ENCODE data around the gene SLF2. TPM values are rescaled to one million over a fixed set of nuclear protein-coding genes. Genes with fewer than 3 reads are reported as not detected.

The SLF2 gene
- total and polyA plus RNA-seq, 4 donors = 34.1 to 64.2 (median 41.9) TPM

DNA sequence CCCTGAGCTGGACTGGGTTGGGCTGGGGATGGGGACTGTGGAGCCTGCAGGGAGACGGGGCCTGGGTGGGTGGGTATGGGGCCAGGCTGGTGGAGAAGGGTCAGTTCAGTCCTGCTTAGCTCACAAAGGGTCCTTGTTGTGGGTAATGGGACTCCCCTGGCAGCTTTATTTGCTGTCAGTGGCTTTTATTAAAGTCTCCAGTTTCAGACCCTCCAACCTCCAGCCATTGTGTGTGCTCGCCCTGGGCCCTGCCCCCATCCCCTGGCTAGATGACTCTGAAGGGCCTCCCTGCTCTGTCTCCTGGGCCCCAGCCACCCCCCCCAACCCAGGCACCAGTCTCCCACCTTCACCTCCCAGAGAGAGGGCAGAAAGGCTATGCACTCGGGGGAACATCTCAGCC lies 44.4 kb upstream of the SLF2 start:
- Histone ChIP-seq H3K27me3 (ENCODE audit: control insufficient read depth, insufficient read depth, low read length) (peaks cover 16% of the 10 kb centered on the region), H3K36me3 (ENCODE audit: control insufficient read depth, insufficient read depth, low read length) (no peaks in the 10 kb centered on the region), H3K4me3 (ENCODE audit: low read depth, low read length) (no peak overlapping the region), H3K27ac (ENCODE audit: low read depth, low read length) (no peak overlapping the region), H3K9me3 (ENCODE audit: control insufficient read depth, insufficient read depth, low read length) (no peaks in the 10 kb centered on the region), H3K4me1 (ENCODE audit: control insufficient read depth, insufficient read depth, low read length) (peaks cover 42% of the 10 kb centered on the region)
- WGBS (ENCODE audit: insufficient coverage) = 59% methylated on average over 2 of the region's 3 CpGs
- DNase-seq (ENCODE audit: low read depth in 4 of 6, low spot score in 6 of 6) = no peak

DNA sequence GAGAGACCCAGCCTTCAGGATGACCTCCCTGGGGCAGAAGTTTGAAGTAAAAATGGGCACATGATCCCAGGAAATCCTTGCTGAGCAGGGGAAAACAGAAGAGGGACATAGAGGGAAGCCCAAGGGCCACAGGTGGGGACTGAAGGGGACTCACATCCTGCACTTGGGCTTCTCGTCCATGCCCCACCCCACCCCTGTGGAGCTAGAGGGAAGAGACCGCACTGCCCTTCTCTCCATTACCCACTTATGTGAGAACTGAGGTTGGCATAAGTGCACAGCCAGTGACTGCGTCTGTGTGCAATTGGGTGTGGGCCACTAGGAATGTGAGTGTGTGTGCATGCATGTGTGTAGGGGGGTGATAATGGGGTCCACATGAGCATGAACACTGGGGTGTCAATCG lies 43.4 kb upstream of the SLF2 start:
- Histone ChIP-seq H3K36me3 (ENCODE audit: control insufficient read depth, insufficient read depth, low read length) (no peaks in the 10 kb centered on the region), H3K4me1 (ENCODE audit: control insufficient read depth, insufficient read depth, low read length) (peaks cover 41% of the 10 kb centered on the region), H3K27ac (ENCODE audit: low read depth, low read length) (no peak overlapping the region), H3K27me3 (ENCODE audit: control insufficient read depth, insufficient read depth, low read length) (peaks cover 16% of the 10 kb centered on the region), H3K4me3 (ENCODE audit: low read depth, low read length) (no peak overlapping the region), H3K9me3 (ENCODE audit: control insufficient read depth, insufficient read depth, low read length) (no peaks in the 10 kb centered on the region)
- DNase-seq (ENCODE audit: low read depth in 4 of 6, low spot score in 6 of 6) = no peak
- WGBS (ENCODE audit: insufficient coverage) = 95% methylated on average over 2 of the region's 4 CpGs

DNA sequence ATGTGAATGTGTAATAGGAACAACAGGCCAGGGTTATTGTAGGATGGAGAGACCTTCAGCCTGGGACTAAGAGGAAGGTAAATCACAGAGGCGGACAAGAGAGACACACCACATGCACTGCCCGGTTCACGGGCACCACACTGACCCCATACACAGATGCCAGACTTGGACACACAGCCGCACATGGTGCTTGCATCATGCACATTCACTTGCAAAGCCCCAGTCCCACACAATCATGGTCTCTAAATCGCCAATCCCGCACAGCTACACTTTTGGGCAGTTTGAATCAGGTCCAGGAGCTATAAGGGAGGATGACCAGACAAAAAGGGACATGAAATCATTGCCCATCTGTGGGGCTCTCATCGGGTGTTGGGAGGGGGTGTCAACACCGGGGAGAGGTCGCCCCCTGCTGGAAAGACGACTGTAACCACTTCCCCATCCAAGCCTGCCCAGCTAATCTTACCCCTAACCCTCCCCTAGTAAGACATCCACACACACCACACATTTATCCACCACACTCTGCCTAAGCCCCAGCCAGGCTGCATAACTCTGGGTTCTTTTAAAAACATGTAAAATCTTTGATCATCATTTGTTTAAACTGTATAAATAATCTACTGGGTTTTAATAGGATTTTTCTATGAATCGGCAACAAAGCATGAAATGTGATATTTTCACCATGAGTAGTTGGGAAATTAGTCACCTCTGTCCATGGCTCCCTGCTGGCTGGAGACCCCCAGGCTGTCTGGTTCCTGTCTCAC lies 40.5 kb upstream of the SLF2 start:
- 33% methylated on average over 5 of the region's 11 CpGs for WGBS (ENCODE audit: insufficient coverage)
- Histone ChIP-seq H3K27me3 (ENCODE audit: control insufficient read depth, insufficient read depth, low read length) (peaks cover 6% of the 10 kb centered on the region), H3K9me3 (ENCODE audit: control insufficient read depth, insufficient read depth, low read length) (no peaks in the 10 kb centered on the region), H3K4me3 (ENCODE audit: low read depth, low read length) (no peak overlapping the region), H3K36me3 (ENCODE audit: control insufficient read depth, insufficient read depth, low read length) (no peaks in the 10 kb centered on the region), H3K27ac (ENCODE audit: low read depth, low read length) (no peak overlapping the region), H3K4me1 (ENCODE audit: control insufficient read depth, insufficient read depth, low read length) (peaks cover 19% of the 10 kb centered on the region)
- DNase-seq (ENCODE audit: low read depth in 4 of 6, low spot score in 6 of 6) = peak in 2 of 6 donors; percentile 55 to 86

DNA sequence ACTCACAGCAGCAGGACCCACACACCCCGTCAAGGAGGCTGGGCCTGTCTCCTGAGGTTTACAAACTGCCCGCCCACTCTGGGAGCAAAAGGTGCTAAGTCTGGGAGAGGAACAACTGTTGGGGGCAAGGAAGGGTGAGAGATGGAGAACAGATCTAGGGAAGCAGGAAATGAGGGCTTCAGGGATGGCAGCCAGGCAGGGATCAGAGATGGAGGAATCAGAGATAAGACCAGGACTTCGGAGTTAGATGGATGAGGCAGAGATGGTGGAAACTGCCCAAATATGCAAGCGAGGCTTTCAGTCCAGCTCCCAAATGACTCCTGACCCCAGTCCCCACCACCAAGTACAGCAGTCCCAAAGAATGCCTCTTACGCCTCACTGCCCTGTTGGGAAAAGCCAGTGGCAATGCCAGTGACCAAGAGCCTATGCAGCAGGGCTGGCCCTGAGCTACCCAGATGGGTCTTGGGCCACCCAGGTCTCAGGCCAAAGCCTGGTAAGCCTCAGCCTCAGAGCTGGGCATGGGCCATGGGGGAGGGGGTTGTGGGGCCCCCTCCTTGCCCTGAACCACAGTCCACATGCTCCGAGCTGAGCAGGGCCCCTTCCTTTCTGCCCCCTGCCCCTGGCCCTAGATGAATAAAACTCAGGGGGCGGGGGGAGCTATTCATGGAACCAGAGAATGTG lies 39.5 kb upstream of the SLF2 start:
- Histone ChIP-seq H3K4me3 (ENCODE audit: low read depth, low read length) (no peak overlapping the region), H3K4me1 (ENCODE audit: control insufficient read depth, insufficient read depth, low read length) (peaks cover 20% of the 10 kb centered on the region), H3K36me3 (ENCODE audit: control insufficient read depth, insufficient read depth, low read length) (no peaks in the 10 kb centered on the region), H3K27me3 (ENCODE audit: control insufficient read depth, insufficient read depth, low read length) (peaks cover 2% of the 10 kb centered on the region), H3K9me3 (ENCODE audit: control insufficient read depth, insufficient read depth, low read length) (no peaks in the 10 kb centered on the region), H3K27ac (ENCODE audit: low read depth, low read length) (no peak overlapping the region)
- DNase-seq (ENCODE audit: low read depth in 4 of 6, low spot score in 6 of 6) = no peak
- WGBS (ENCODE audit: insufficient coverage) = 62% methylated on average over 3 of the region's 7 CpGs

DNA sequence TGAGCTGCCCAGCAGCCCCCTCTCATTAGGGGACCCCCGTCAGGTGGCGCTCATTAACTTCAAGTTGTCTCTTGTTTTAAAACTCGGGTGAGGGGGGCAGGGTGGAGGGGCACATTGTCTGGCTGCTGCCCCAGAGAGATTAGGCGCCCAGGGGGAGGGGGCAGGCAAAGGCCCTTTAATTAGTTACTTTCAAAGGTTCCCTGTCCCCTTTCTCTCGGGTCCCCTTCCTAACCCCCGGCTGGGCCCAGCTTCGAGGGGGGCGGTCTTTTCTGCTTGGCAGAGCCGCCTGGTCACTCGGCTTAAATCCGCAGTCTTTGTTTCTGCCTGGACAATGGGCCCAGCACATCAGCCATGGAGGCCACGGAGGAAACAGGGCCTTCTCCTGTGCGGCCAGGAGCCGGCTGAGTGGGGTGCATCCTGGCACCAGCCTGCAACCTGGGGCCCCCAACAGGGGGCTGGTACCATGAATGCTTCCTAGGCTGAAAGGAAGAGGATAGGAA lies 38.9 kb upstream of the SLF2 start:
- Histone ChIP-seq H3K4me3 (ENCODE audit: low read depth, low read length) (no peak overlapping the region), H3K9me3 (ENCODE audit: control insufficient read depth, insufficient read depth, low read length) (no peaks in the 10 kb centered on the region), H3K4me1 (ENCODE audit: control insufficient read depth, insufficient read depth, low read length) (peaks cover 21% of the 10 kb centered on the region), H3K27me3 (ENCODE audit: control insufficient read depth, insufficient read depth, low read length) (peaks cover 2% of the 10 kb centered on the region), H3K36me3 (ENCODE audit: control insufficient read depth, insufficient read depth, low read length) (no peaks in the 10 kb centered on the region), H3K27ac (ENCODE audit: low read depth, low read length) (no peak overlapping the region)
- peak in 1 of 6 donors; percentile 28 for DNase-seq (ENCODE audit: low read depth in 4 of 6, low spot score in 6 of 6)
- WGBS (ENCODE audit: insufficient coverage) = 32% methylated on average over 11 of the region's 14 CpGs

DNA sequence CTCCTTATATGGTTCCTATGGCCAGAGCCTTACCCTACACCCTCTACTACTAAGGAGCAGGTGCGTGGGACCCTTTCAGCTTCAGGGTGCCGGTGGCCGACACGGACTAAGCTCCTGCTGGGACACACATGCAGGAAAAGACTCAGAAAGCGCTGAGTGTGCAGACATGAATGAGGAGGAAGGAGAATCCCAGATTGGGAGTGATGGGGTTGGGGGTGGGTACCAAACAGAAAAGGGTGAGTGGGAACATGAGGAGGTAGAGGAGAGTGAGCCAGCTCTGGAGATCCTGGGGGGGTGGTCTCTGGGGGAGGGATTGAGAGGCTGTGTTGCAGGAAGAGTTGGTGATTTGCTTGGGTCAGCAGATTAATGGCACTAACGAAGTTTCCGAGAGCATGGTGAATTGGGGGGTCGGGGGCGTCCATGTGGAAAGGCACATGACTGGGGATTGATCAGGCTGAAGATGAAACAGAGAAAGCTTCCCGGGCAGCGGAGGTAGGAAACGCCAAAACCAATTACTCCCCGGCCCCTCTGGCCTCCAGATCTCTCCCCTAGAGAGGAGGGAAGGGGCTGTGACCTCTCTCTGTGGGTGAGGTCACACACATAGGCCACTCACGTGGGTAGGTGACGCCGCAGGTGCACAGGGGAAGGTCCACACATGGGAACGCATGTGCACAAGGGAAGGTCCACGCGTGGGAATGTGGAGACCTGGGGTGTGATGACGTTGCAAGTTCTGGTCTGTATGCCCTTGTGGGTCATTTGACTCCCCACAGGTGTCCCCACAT lies 37.9 kb upstream of the SLF2 start:
- H3K4me3 ChIP-seq (ENCODE audit: low read depth, low read length) = no peak overlapping the region
- H3K27me3 ChIP-seq (ENCODE audit: control insufficient read depth, insufficient read depth, low read length) = peaks cover 2% of the 10 kb centered on the region
- DNase-seq (ENCODE audit: low read depth in 4 of 6, low spot score in 6 of 6) = no peak
- no peaks in the 10 kb centered on the region for H3K36me3 ChIP-seq (ENCODE audit: control insufficient read depth, insufficient read depth, low read length)
- peaks cover 25% of the 10 kb centered on the region for H3K4me1 ChIP-seq (ENCODE audit: control insufficient read depth, insufficient read depth, low read length)
- WGBS (ENCODE audit: insufficient coverage) = 68% methylated on average over 16 of the region's 20 CpGs
- no peaks in the 10 kb centered on the region for H3K9me3 ChIP-seq (ENCODE audit: control insufficient read depth, insufficient read depth, low read length)
- no peak overlapping the region for H3K27ac ChIP-seq (ENCODE audit: low read depth, low read length)

DNA sequence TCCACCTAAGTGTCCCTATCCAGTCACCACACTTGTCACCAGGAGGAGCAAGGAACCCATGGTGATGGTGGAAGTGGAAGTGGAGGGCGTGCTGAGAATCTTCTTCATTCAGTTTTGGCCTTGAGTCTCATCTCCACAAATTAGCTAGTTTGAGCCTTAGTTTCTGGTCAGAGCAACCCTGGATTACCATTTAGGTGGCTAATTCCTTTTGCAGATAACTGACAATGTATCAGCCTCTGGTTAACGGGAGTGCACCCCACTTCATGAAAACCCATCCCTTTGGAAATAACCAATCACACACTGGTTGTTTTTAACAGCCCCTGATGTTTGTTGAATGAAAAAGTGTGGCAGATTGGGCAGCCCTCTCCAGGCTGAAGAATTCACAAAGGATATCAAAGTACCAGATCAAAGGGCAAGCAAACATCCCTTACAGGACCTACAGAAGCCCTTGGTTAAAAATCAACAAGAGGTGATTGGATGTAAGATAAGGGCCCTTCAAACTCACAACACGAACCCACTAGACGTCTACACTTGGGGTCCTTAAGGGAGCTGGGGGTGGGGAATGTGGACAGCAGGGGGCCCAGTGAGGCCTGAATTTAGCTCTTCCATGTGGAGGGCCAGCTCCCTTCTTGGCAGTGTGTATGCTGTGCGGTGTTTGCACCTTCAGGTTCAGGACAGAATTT lies 37.1 kb upstream of the SLF2 start:
- WGBS (ENCODE audit: insufficient coverage) = 64% methylated on average over 3 of the region's 5 CpGs
- Histone ChIP-seq H3K4me1 (ENCODE audit: control insufficient read depth, insufficient read depth, low read length) (peaks cover 25% of the 10 kb centered on the region), H3K36me3 (ENCODE audit: control insufficient read depth, insufficient read depth, low read length) (no peaks in the 10 kb centered on the region), H3K4me3 (ENCODE audit: low read depth, low read length) (no peak overlapping the region), H3K9me3 (ENCODE audit: control insufficient read depth, insufficient read depth, low read length) (no peaks in the 10 kb centered on the region), H3K27ac (ENCODE audit: low read depth, low read length) (no peak overlapping the region), H3K27me3 (ENCODE audit: control insufficient read depth, insufficient read depth, low read length) (peaks cover 2% of the 10 kb centered on the region)
- no peak for DNase-seq (ENCODE audit: low read depth in 4 of 6, low spot score in 6 of 6)

DNA sequence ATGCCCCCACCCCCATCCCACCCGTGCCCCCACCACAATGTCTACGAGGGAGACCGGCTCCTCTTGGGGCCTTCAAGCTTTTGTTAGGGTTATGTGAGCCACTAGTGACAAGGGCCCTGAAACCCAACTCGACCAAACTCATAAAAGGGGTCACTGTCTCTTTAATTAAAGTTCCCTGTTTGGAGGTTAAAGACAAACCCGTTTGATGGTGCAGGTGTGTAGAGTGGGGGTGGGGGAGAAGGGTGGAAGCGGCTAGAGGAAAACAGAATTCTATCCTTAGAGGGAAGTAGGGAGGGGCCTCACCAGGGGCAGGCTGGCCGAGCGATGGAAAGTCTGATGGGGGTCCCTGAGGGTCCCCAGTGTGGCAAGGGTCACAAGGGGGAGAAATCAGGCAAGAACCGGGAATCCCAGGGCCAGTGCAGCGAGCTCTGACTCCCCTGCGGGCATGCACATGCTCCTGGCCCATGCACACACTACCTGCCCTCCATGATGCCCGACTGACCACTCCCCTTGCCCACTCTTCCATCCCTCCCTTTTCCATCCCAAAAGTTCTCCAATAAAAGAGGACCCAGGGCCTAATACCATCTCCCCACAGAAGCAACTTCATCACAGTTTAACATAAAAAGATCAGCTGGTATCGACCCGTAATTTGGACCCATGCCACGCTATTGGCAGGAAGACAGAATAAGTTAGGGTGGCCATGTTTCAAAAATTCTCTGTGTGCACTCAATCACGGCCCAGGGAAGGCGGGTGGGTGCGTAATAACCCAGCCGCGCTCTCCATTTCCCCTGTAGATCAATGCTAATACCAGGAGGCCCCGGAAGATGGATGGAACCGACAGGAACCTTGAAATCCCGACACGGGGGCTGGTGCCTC lies 35.9 kb upstream of the SLF2 start:
- 57% methylated on average over 18 of the region's 24 CpGs for WGBS (ENCODE audit: insufficient coverage)
- Histone ChIP-seq H3K36me3 (ENCODE audit: control insufficient read depth, insufficient read depth, low read length) (no peaks in the 10 kb centered on the region), H3K4me1 (ENCODE audit: control insufficient read depth, insufficient read depth, low read length) (peaks cover 33% of the 10 kb centered on the region), H3K9me3 (ENCODE audit: control insufficient read depth, insufficient read depth, low read length) (no peaks in the 10 kb centered on the region), H3K27ac (ENCODE audit: low read depth, low read length) (no peak overlapping the region), H3K27me3 (ENCODE audit: control insufficient read depth, insufficient read depth, low read length) (peaks cover 2% of the 10 kb centered on the region), H3K4me3 (ENCODE audit: low read depth, low read length) (no peak overlapping the region)
- peak in 2 of 6 donors; percentile 62 to 64 for DNase-seq (ENCODE audit: low read depth in 4 of 6, low spot score in 6 of 6)
